PFSK-1 (cell line): Measurements from ENCODE around the gene CEP43.

Experiments used
- POLR2AphosphoS5 ChIP-seq: IDR thresholded peaks from 2 replicates; pipeline ENCODE4 v1.6.1; 2012; ENCODE audit warnings: low read depth, mild to moderate bottlenecking, control low read depth, low read length, moderate library complexity
- SIN3A ChIP-seq: IDR thresholded peaks from 2 replicates; pipeline ENCODE4 v1.6.1; 2012; ENCODE audit warnings: mild to moderate bottlenecking, low read length, moderate library complexity, borderline replicate concordance; ENCODE audit not compliant: insufficient read depth
- TAF1 ChIP-seq: IDR thresholded peaks from 2 replicates; pipeline ENCODE4 v1.6.1; 2012; ENCODE audit warnings: low read length, control low read depth, borderline replicate concordance; ENCODE audit not compliant: insufficient read depth

DNA sequence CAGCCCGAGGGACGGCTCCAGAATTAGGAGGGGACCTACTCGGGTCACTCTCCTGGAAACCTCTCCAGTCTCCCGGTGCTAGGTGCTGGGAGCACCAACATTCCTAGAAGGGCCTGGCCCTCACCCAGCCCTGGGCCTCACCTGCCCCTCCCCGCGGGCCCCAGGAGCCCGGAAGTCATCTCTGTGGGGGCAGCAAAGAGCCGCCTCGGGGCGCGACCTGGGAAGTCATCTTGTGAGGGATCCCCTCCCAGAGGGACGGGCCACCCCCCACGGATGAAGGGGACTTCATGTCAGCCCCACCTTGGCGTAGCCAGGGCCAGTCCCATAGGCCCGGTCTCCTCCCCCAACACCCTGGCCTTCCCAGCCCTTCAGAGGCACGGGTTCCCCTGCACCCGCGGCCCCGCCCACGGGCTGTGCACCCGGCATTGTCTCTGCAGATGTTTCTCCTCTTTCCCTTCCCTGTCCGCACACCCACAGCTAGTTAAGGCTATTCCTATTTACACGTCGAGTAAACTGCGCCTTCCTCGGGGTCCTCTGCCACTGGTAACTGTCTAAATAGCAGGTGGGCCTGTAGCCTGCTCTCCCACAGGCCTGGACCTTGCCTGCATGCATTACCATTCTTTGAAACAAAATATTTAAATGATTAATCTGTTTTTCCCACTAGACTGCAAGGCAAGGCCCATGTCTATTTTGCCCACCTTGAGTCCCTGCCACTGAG, 42.0 kb upstream of the CEP43 start:
- TF ChIP-seq SIN3A (no peak), POLR2AphosphoS5 (no peak), TAF1 (no peak)
